Esophagus muscularis mucosa (tissue), 4 donors: ENCODE results near the gene NEURL1B.
"Not testable (repeated sequence)": the region's sequence is repeated elsewhere in the genome, so short reads cannot be mapped to it uniquely, and the experiment has no call there.

Experiments
- CTCF ChIP-seq, 3 experiments: fragments of 200-600 bp in 2 of 3; fragments of 450-650 bp in 1 of 3; sonication (generic) in 2 of 3; IDR thresholded peaks; one replicate each; pipeline ENCODE4 v1.5.1; 2017 to 2019; ENCODE audit warnings: antibody characterized with exemption in 3 of 3, mild to moderate bottlenecking in 2 of 3, moderate library complexity in 1 of 3
- EP300 ChIP-seq: sonication (generic); formaldehyde crosslinking; IDR thresholded peaks from one replicate; pipeline ENCODE4 v1.6.1; 2017; ENCODE audit warnings: antibody characterized with exemption
- POLR2A ChIP-seq: fragments of 450-650 bp; IDR thresholded peaks from one replicate; pipeline ENCODE4 v1.6.1; 2017; ENCODE audit warnings: antibody characterized with exemption, moderate library complexity, mild to moderate bottlenecking, low read depth

- TF ChIP-seq CTCF (IDR thresholded peaks at IDR 0.05); EP300; POLR2A: not testable (repeated sequence)
These were observed 39.5 kb upstream of the NEURL1B start for GRCh38 chr5:172601576-172601975.
